Fibroblast of upper back skin (primary cell): Measurements from ENCODE around the gene NUMBL.
A peak's percentile ranks its signal among the peaks of the same experiment; 100 is the strongest.

ENCODE experiments used
- DNase-seq: peaks from one replicate; pipeline ENCODE4 v3.0.0-alpha.2; 2013

NUMBL gene

DNA sequence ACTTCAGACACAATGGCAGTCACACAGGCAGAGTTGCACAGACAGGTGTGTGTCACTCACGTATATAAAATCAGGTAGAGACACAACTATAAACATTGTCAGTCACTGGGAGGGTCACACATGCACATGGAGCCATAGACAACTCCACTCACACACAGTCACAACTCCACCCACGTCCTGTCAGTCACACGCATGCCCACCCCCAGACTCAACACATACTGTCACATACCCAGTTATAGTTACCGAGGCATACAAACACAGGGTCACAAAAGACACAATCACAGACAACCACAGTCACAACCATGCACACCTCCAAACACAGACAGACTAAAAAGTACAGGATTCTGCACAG, 1.5 kb downstream of the NUMBL start:
- no peak for DNase-seq

DNA sequence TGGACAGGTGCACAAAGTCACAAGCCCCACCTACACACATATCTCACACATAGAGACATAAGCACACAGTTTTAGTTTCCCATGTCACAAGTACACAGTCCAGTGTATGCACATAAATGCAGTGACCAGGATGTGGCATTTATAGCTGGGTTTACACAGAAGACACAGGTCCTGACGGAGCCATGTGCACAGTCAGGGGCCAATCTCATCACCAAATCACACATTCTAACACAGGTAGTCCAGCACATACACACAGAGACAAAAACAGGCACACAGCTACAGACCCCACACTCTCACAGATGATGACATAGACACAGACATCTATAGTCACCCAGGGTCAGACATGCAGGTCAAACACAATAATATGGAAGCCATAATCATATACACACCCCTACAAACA, 2.1 kb downstream of the NUMBL start:
- no peak for DNase-seq

- peak; percentile 57 for DNase-seq
Measured at GRCh38 chr19:40687525-40688016, 2.9 kb downstream of the NUMBL start.

- no peak for DNase-seq
Measured at GRCh38 chr19:40686882-40687524, 3.4 kb downstream of the NUMBL start.

- DNase-seq = no peak
Measured at GRCh38 chr19:40685563-40685962, 4.9 kb downstream of the NUMBL start.

- DNase-seq = no peak
Measured at GRCh38 chr19:40685016-40685526, 5.4 kb downstream of the NUMBL start.

- no peak for DNase-seq
Measured at GRCh38 chr19:40684280-40684679, 6.2 kb downstream of the NUMBL start.

DNA sequence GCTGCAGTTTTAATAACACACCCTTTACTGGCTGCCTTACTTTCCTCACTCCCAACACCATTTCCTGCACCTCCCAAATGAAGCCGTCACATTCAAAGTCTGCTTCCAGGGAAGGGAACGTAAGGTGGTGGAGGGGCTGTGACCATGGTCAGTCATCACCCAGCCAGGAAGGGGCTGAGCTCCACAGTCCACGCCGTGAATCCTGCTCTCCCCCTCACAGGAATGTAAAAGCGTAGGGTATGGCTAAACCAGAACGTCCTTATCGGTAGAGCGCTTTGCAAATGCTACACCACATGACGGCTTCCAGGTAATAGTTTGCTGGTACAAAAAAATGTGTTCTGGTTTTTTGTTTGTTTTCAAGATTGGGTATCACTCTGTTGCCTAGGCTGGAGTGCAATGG, 7.0 kb downstream of the NUMBL start:
- no peak for DNase-seq

GRCh38 chr19:40682431-40682964, 8.0 kb downstream of the NUMBL start:
- no peak for DNase-seq

DNA sequence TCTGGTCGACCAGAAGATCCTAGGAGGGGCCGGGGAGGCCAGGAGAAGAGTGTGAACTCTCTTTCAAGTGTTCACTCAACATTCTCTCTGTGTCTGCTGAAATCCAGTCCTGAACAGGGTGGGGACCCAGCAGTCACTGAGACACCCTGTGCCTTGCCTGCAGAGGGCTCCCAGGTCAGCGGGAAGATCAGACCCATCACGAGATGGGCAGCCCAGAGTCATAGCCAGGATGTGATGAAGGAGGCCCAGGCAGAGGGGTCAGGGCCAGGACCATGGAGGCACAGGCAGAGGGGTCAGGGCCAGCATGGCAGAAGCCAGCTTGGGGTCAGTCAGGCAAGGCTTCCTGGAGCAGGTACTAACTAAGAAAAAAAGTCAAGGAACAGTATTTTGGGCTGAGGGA, 9.4 kb downstream of the NUMBL start:
- DNase-seq = no peak

GRCh38 chr19:40677156-40677555, 13.3 kb downstream of the NUMBL start:
- no peak for DNase-seq

DNA sequence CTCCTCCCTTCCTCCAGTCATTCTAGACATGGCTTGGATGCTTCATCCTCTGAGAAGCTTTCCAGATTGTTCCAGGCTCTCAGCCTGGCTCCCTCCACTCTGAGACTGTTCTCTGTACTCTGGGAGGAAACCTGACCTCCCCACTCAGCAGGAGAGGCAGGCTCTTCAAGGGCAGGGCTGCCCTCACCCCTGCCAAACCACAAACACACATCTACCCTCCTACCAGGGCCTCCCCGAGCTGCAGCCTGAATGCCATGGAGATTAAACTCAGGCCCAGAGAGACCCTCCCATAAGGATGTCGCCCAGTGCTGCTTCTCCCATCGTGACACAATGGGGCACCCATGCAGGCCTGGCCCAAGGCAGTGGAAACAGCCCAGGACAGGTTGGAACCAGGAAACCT, 16.2 kb downstream of the NUMBL start:
- no peak for DNase-seq

DNA sequence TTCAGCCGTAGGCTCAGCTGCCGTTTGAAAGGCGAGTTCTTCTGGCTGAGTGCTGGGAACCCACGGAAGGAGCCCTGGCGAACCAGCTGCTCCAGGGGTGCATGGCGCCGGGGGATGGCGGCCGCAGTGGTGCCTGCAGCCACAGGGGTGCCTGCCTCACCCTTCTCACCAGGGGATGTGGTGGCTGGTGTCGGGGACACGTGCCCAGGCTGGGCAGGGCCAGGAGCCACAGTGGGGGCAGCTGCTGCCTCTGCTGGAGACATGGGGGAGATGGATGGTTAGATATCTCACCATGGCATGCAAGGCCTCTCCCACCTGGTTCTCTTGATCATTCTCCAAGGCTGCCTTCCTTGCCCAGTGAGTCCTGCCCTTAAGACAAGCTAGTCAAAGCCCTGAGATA, 17.1 kb downstream of the NUMBL start:
- no peak for DNase-seq

DNA sequence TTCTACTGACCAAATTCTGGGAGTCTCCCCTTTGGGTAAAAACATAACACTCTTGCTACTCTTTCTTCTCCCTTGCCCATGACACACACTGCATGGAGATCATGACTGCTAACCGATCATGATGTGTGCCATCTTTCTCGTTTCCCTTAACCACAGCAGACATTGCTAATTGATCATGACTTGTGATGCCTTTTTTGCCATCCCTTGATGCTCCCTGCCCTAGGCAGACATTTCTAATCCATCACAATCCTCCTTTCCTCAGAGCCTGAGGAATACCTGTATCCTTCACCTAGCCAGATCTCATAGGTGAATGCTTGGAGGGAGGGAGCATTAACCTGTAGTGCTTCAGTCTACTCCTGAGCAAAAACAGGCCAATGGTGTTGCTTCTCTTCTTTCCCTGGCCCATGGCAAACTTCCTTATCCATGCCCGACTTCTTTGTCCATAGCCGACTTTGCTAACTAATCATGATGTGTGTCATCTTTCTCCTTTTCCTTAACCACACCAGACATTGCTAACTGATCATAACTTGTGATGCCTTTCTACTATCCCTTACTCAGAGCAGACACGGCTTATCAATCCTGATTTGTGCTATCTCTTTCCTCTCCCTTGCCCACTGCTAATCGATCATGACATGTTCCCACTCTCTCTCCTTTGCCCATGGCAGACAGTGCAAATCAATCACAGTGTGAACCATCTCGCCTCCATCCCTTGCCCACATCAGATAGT, 17.7 kb downstream of the NUMBL start:
- no peak for DNase-seq

DNA sequence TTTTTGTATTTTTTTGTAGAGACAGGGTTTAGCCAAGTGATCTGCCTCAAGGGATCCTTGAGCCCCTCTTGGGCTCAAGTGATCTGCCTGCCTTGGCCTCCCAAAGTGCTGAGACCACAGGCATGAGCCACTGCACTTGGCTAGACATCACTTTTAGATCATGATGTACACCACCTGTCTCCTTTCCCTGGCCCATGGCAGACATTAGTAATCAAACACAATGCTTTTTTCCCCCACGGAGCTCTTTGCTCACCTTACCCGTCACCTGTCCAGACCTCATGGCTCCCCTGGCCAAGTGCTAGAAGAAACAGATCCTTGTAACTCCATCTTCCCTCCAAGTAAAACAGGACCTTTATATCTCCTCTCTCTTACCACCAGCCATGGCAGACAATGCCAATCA, 18.4 kb downstream of the NUMBL start:
- DNase-seq = no peak

- DNase-seq = no peak
Measured at GRCh38 chr19:40671404-40671803, 19.0 kb downstream of the NUMBL start.

- DNase-seq = no peak
Measured at GRCh38 chr19:40668991-40669614, 21.3 kb downstream of the NUMBL start.

DNA sequence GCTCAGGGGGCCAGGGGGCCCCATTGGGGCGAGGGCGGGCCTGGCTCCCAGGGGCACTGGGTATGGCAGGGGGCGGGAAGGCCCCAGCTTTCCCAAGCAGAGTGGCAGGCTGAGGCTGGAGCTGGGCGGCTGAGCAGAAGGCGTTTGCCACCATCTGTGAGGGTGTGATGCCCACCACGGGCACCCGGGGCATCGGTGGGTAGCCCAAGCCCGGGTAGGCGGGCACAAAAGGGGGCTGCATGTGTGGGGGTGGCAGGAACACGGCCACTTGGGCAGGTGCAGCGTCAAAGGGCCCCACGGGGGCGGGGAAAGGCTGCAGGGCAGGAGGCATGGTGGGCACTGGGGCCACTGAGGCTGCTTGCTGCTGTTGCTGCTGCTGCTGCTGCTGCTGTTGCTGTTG, 22.8 kb downstream of the NUMBL start:
- DNase-seq = no peak

DNA sequence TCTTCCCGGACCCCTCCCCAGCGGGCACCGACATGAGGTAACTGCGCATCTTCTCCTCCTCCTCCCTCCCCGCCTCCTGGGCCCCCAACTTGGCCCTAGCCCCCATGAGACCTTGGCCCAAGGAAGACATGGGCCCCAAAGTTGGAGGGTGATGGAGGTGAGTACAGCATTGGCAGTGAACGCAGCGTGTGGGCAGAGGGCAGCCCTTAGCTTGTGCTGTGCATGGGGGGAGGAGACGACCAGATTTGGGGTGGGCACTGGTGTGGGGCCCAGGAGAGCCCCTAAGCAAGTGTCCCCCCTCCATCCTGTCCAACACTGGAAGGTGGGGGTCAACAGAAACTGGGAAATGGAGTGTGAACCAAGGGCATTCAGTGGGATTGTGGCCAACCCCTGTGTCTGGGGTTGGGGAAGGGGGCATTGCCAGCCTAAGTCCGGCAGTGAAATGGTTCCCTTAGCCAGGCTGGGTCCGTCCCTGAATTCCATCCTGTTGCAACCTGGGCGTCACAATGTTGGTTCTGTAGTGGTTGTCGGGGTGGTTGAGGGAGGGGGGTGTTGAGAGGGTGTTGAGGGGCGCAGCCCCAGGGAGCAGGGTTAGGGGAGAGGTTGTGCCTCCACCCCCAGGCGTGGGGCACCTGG, 23.5 kb downstream of the NUMBL start:
- no peak for DNase-seq

- peak; percentile 23 for DNase-seq
Measured at GRCh38 chr19:40663695-40664692, 26.5 kb downstream of the NUMBL start.

DNA sequence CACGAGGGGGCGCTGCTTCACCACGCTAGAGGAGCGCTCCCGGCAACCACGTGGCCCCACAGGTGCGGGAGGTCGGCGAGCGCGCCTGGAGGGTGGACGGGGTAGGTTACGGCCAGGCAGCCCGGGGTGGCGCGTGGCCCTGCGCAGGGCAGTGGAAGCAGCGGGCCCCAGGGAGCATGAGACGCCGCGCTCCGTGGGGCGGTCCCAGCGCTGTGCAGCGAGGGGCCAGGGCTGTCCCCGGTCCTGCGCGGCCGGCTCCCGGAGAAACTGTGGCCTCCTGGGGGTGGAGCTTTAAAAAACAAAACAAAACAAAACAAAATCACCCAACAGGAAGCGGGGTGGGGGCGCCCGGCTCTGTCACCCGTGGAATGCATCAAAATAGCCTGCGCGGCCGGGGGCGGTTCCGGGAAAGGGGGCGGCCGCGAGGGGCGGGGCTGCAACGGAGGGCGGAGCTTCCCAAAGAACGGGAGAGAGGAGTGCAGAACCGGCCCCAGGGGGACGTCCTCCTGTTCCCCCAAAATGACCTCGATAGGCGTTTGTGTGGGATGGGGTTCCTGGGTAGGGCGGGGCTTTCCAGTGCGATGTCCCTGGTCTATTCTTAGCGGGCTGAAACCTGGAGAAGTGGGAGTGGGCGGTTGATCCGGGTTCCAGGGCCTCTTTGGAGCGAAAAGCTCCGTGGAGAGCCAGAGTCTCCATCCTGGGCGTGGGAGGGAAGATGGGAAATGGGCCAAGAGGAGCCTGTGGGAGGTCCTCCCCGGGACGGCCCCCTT, 27.3 kb downstream of the NUMBL start:
- DNase-seq = peak; percentile 73
